ENCODE results near the gene LGALS13. TPM values are rescaled to one million over a fixed set of nuclear protein-coding genes. Genes with fewer than 3 reads are reported as not detected.

LGALS13 gene
- total RNA-seq, 4 donors from 2014 or later: not detected

- TF ChIP-seq CTCF (IDR thresholded peaks at IDR 0.05; ENCODE audit: low read depth): no peak
Measured at GRCh38 chr19:39617745-39618144, 15.4 kb downstream of the LGALS13 start.

GRCh38 chr19:39623946-39624345 is 21.6 kb downstream of the LGALS13 start:
- TF ChIP-seq CTCF (IDR thresholded peaks at IDR 0.05; ENCODE audit: low read depth): no peak

- no peak for TF ChIP-seq CTCF (IDR thresholded peaks at IDR 0.05; ENCODE audit: low read depth)
Measured at GRCh38 chr19:39631178-39631577, 28.9 kb downstream of the LGALS13 start.

DNA sequence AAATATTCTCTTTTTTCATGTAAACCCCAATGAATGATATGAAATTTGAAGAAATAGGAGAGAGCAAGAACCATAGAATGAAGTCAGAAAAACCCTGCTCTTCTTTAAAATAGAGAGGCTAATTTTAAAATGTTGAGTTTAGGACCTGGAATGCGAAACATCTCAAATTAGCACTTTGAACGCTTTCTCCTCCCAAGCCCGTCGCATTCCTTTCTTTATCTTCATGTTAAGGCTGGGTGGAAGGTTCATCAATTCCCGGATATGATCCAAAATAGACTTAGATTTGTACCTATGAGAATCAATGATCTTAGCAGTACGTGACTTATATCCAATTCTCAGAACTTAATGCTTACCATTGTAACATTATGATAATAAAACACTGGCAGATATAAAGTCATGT is 29.3 kb downstream of the LGALS13 start:
- no peak for TF ChIP-seq CTCF (IDR thresholded peaks at IDR 0.05; ENCODE audit: low read depth)

DNA sequence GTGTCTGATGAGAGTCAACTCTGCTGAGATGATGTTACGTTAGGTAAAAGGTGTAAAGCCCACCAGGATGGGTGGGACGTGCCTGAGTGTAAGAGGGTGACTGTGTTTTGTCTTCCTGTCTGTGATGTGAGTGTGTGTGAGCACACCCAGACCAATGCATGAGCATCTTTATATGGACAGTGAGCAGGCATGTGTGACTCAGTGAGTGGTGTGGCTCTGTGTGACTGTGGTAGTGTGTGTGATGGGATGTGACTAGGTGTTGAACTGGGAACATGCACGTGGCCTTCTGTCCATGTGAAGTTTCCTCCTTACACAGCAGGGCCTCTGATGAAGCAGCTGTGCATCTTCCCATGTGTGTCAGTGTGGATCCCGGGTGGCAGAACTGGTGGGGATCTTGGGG is 35.6 kb downstream of the LGALS13 start:
- TF ChIP-seq CTCF (IDR thresholded peaks at IDR 0.05; ENCODE audit: low read depth): no peak

GRCh38 chr19:39641773-39642172 is 39.4 kb downstream of the LGALS13 start:
- TF ChIP-seq CTCF (IDR thresholded peaks at IDR 0.05; ENCODE audit: low read depth): no peak

DNA sequence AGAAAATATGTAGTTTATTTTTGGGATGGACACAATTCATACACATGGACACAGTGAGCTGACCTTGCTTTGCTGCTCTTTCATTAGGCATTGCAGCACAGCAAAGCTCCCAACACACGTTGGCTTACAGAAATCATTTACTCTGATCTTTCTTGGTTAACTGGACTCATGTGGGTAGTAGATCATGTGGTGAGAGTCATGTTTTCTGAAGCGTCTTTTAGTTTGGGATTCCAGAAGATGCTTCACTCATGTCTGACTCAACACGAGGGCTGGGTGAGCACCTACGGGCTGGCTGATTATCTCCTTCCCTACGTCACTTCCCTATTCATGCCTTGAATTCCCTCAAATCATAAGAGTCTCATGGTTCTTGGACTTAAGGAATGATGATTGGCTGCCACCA is 41.3 kb downstream of the LGALS13 start:
- TF ChIP-seq CTCF (IDR thresholded peaks at IDR 0.05; ENCODE audit: low read depth): no peak
